ENCODE results near the gene ARTN.

Gene ARTN

GRCh38 chr1:43925846-43926245, 7.8 kb upstream of the ARTN start:
- no peak for DNase-seq (ENCODE audit: low spot score)

DNA sequence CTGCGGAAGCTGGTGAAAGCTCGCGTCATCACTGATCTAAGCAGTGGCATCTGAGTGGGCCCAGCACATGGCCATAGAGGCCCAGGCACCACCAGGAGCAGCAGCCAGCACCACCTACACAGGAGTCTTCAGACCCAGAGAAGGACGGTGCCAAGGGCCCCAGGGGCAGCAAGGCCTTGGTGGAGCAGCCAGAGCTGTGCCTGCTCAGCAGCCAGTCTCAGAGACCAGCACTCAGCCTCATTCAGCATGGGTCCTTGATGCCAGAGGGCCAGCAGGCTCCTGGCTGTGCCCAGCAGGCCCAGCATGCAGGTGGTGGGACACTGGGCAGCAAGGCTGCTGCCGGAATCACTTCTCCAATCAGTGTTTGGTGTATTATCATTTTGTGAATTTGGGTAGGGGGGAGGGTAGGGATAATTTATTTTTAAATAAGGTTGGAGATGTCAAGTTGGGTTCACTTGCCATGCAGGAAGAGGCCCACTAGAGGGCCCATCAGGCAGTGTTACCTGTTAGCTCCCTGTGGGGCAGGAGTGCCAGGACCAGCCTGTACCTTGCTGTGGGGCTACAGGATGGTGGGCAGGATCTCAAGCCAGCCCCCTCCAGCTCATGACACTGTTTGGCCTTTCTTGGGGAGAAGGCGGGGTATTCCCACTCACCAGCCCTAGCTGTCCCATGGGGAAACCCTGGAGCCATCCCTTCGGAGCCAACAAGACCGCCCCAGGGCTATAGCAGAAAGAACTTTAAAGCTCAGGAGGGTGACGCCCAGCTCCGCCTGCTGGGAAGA, 3.2 kb upstream of the ARTN start:
- peak; percentile 48 for DNase-seq (ENCODE audit: low spot score)

- no peak for DNase-seq (ENCODE audit: low spot score)
Observed at GRCh38 chr1:43930949-43931275, 2.7 kb upstream of the ARTN start.

- DNase-seq (ENCODE audit: low spot score): no peak
Observed at GRCh38 chr1:43931711-43932660, 1.6 kb upstream of the ARTN start.

GRCh38 chr1:43932786-43933385, 715 bp upstream of the ARTN start:
- DNase-seq (ENCODE audit: low spot score): no peak

DNA sequence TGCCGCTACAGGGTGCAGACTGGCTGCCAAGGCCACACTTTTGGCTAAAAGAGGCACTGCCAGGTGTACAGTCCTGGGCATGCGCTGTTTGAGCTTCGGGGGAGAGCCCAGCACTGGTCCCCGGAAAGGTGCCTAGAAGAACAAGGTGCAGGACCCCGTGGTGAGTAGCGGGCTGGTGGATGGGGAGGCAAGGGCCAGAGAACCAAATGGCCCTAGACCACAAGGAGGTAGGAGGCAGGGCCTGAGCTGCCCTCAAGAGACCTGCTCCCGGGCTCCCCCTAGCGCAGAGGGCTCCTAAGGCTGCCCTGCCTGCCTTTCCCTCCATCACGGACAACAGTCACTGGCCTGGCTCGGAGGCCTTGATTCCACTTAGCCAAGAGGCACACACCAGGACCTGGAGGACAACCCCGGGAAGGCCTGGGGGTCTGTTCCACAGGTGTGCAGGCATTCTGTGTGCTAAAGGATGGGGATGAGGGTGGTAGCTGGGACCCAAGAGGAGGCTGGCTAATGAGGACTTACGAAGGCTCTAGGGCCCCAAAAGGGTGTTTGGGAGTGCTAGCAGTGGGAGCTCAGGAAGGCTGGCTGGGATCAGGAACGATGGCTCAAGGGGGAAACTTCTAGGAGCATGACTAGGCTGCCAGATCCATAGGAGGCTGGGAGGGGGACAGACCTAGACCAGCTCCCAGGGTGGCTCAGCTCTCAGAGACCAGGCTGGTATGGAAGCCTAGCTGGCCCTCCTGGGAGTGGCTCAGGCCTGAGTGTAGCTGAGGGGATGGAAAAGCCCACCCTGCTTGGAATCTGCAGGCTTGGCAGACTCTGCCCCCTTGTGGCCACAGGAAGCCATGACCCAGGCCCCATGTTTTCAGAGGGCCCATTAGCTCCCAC, 742 bp downstream of the ARTN start:
- peak; percentile 64 for DNase-seq (ENCODE audit: low spot score)

GRCh38 chr1:43934986-43935324, 1.4 kb downstream of the ARTN start:
- DNase-seq (ENCODE audit: low spot score): no peak

DNA sequence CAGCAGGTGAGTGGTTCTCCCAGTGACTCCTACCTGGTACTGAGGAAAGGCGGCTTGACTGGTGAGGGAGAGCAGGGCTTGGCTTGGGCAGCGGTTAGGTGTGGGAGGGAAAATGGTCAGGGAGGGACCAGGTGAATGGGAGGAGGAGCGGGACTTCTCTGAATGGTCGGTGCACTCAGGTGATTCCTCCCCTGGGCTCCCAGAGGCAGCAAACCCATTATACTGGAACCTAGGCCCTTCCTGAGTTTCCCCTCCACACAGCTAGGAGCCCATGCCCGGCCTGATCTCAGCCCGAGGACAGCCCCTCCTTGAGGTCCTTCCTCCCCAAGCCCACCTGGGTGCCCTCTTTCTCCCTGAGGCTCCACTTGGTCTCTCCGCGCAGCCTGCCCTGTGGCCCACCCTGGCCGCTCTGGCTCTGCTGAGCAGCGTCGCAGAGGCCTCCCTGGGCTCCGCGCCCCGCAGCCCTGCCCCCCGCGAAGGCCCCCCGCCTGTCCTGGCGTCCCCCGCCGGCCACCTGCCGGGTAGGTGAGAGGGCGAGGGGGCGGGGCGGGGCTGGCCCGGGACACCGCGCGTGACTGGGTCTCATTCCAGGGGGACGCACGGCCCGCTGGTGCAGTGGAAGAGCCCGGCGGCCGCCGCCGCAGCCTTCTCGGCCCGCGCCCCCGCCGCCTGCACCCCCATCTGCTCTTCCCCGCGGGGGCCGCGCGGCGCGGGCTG, 2.3 kb downstream of the ARTN start:
- DNase-seq (ENCODE audit: low spot score): no peak

DNA sequence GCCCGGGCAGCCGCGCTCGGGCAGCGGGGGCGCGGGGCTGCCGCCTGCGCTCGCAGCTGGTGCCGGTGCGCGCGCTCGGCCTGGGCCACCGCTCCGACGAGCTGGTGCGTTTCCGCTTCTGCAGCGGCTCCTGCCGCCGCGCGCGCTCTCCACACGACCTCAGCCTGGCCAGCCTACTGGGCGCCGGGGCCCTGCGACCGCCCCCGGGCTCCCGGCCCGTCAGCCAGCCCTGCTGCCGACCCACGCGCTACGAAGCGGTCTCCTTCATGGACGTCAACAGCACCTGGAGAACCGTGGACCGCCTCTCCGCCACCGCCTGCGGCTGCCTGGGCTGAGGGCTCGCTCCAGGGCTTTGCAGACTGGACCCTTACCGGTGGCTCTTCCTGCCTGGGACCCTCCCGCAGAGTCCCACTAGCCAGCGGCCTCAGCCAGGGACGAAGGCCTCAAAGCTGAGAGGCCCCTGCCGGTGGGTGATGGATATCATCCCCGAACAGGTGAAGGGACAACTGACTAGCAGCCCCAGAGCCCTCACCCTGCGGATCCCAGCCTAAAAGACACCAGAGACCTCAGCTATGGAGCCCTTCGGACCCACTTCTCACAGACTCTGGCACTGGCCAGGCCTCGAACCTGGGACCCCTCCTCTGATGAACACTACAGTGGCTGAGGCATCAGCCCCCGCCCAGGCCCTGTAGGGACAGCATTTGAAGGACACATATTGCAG, 3.0 kb downstream of the ARTN start:
- DNase-seq (ENCODE audit: low spot score): no peak

- DNase-seq (ENCODE audit: low spot score): no peak
Observed at GRCh38 chr1:43937179-43937865, 3.7 kb downstream of the ARTN start.

- DNase-seq (ENCODE audit: low spot score): no peak
Observed at GRCh38 chr1:43938383-43938782, 4.8 kb downstream of the ARTN start.

GRCh38 chr1:43938892-43939587, 5.4 kb downstream of the ARTN start:
- DNase-seq (ENCODE audit: low spot score): no peak

DNA sequence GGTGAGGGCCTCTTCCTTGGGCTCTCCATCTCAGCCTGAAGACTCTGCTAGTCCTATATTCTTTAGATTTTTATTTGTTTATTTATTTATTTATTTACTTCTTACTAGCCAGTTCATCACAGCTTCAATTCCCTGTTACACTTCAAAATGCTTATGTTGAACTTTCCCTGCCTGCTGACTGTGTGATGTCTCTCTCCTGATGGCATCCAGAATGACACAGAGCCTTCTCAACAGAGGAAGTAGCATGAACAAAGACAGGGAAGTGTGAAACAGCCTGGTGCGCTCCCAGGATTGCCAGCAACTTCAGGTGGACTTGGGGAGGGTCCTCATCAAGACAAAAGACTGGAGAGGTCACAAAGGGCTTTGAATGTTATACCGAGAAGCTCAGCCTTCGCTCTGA, 8.8 kb downstream of the ARTN start:
- DNase-seq (ENCODE audit: low spot score): no peak

DNA sequence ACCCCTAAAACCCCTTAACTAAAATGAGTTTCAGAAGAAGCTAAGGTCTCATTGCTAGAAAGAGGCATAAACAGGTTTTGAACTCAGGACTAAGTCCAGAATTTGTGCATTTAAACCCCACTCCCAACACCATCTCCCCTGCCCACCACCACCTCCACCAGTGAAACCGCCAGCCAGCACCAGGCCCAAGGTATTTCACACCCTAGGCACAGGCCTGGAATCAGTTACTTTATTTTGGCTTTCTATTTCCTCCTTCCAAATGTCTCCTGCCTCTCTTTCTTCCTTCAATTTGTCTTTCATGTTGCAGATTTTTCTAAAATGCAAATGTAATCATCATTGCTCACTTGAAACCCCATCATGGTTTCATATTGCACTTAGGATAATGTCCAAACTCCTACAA, 11.3 kb downstream of the ARTN start:
- DNase-seq (ENCODE audit: low spot score): no peak

DNA sequence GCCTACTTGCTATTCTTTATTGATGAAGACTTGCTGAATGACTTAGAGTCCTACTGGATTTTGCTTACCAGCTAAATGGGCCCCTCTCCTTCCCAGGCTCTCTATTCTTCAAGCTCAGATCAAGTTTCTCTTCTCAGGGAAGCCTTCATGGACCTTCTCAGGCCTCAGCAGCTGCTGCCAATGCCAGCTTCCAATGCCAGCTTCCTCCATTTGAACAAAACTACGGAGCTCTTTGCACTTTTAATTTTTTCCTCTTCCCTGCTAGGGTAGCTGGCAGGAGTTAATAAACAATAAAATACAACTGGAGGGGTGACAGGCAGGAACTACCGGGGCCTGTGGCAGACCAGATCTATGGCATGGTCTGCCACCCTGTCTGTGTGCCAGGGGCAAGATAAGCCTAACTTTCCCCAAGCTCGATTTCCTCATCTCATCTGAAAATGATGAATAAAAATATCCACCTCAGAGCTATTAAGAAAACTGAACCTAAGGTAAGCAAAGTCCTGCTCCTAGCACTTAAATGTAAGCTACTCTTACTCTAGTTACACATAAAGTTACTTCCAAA, 12.2 kb downstream of the ARTN start:
- DNase-seq (ENCODE audit: low spot score): no peak

GRCh38 chr1:43946236-43947060, 12.8 kb downstream of the ARTN start, which contains the start of gene IPO13:
TSS of gene IPO13 (plus strand) at chr1:43946950. CDS start at chr1:43947601, 651 bp downstream.
- DNase-seq (ENCODE audit: low spot score): peak; percentile 97

- no peak for DNase-seq (ENCODE audit: low spot score)
Observed at GRCh38 chr1:43947061-43947873, 13.7 kb downstream of the ARTN start.

Data from NAMALWA (cell line).